Astrocyte (in vitro differentiated cells and primary cell): ENCODE results near the gene GCNT1.

ENCODE experiments used
- EZH2 ChIP-seq: IDR thresholded peaks from 2 replicates; pipeline ENCODE4 v1.6.1; 2012; ENCODE audit warnings: mild to moderate bottlenecking, low read length, inconsistent platforms; ENCODE audit not compliant: insufficient read depth
- TF ChIP-seq, protein P1 (sequence below): IDR thresholded peaks from 2 replicates; pipeline ENCODE4 v1.5.1; 2011; ENCODE audit warnings: low read depth, mild to moderate bottlenecking, inconsistent platforms, low read length, moderate library complexity; ENCODE audit not compliant: insufficient read depth

DNA sequence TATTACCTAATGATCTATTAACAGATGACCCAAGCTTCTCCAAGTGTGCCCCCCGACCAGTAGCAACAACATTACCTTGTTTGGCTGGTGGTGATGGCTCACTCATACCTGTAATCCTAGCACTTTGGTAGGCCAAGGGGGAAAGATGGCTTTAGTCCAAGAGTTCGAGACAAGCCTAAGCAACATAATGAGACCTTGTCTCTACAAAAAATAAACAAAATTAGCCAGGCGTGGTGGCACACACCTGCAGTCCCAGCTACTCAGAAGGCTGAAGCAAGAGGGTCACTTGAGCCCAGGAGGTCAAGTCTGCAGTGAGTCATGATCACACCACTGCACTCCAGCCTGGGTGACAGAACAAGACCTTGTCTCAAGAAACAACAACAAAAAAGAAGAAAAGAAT is 62.9 kb downstream of the GCNT1 start:
- TF ChIP-seq EZH2: no peak
- TF ChIP-seq, protein P1, sequence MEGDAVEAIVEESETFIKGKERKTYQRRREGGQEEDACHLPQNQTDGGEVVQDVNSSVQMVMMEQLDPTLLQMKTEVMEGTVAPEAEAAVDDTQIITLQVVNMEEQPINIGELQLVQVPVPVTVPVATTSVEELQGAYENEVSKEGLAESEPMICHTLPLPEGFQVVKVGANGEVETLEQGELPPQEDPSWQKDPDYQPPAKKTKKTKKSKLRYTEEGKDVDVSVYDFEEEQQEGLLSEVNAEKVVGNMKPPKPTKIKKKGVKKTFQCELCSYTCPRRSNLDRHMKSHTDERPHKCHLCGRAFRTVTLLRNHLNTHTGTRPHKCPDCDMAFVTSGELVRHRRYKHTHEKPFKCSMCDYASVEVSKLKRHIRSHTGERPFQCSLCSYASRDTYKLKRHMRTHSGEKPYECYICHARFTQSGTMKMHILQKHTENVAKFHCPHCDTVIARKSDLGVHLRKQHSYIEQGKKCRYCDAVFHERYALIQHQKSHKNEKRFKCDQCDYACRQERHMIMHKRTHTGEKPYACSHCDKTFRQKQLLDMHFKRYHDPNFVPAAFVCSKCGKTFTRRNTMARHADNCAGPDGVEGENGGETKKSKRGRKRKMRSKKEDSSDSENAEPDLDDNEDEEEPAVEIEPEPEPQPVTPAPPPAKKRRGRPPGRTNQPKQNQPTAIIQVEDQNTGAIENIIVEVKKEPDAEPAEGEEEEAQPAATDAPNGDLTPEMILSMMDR: no peak
